Cardiac muscle cell (in vitro differentiated cells and primary cell): ENCODE measurements around the gene CHRNA3. TPM values are rescaled to one million over a fixed set of nuclear protein-coding genes. Genes with fewer than 3 reads are reported as not detected.

Source experiments
- DNase-seq, 2 donors: peaks; one replicate each; pipeline versions ENCODE4 v3.0.0 to v3.0.0-alpha.2; 2010 to 2017; ENCODE audit warnings: low read depth in 1 of 2, low spot score in 1 of 2
- H3K27ac ChIP-seq: fragments of 200-600 bp; sonication (generic); 2 replicates; pipeline ENCODE4 v1.5.1; 2016
- H3K27me3 ChIP-seq: fragments of 200-600 bp; sonication (generic); 2 replicates; pipeline ENCODE4 v1.6.0; 2016; ENCODE audit warnings: control low read depth
- H3K36me3 ChIP-seq: fragments of 200-600 bp; sonication (generic); 2 replicates; pipeline ENCODE4 v1.5.1; 2016; ENCODE audit warnings: control low read depth
- H3K4me1 ChIP-seq: fragments of 200-600 bp; sonication (generic); 2 replicates; pipeline ENCODE4 v1.8.1; 2017; ENCODE audit warnings: low read depth, mild to moderate bottlenecking, mixed run types
- H3K4me3 ChIP-seq: fragments of 200-600 bp; sonication (generic); 2 replicates; pipeline ENCODE4 v1.5.1; 2016; ENCODE audit warnings: mild to moderate bottlenecking
- H3K9me3 ChIP-seq: fragments of 200-600 bp; sonication (generic); 2 replicates; pipeline ENCODE4 v1.5.1; 2017; ENCODE audit warnings: low read depth, mild to moderate bottlenecking, control low read depth
- CTCF ChIP-seq: IDR thresholded peaks from 2 replicates; pipeline ENCODE4 v1.5.1; 2012; ENCODE audit warnings: low read depth, mild to moderate bottlenecking, low read length
- polyA plus RNA-seq: library from polyadenylated mRNA; unstranded; fragments of >200 nt; fragmentation: Nextera tagmentation; extraction: Ambion mirVana; gene quantifications from 2 replicates; pipeline ENCODE4 v1.2.1, GENCODE V29; 2016
- total RNA-seq: library from RNA; depleted of rRNA; stranded (reverse); fragments of >200 nt; gene quantifications from 2 replicates; pipeline ENCODE4 v1.2.3, GENCODE V29; 2016

The CHRNA3 gene
- total and polyA plus RNA-seq, 2 experiments from 2014 or later: 1.7 to 2.9 TPM

- no peak overlapping the region for H3K4me3 ChIP-seq
- TF ChIP-seq CTCF: no peak
- no peaks in the 10 kb centered on the region for H3K4me1 ChIP-seq
- no peaks in the 10 kb centered on the region for H3K36me3 ChIP-seq
- no peak for DNase-seq
- no peaks in the 10 kb centered on the region for H3K27me3 ChIP-seq
- H3K27ac ChIP-seq: no peak overlapping the region
- H3K9me3 ChIP-seq: no peaks in the 10 kb centered on the region
Measured at GRCh38 chr15:78604420-78604819, 16.4 kb downstream of the CHRNA3 start.

- H3K9me3 ChIP-seq: no peaks in the 10 kb centered on the region
- H3K36me3 ChIP-seq: no peaks in the 10 kb centered on the region
- no peaks in the 10 kb centered on the region for H3K4me1 ChIP-seq
- DNase-seq: no peak
- no peak overlapping the region for H3K4me3 ChIP-seq
- H3K27ac ChIP-seq: no peak overlapping the region
- no peaks in the 10 kb centered on the region for H3K27me3 ChIP-seq
- TF ChIP-seq CTCF: no peak
Measured at GRCh38 chr15:78603467-78603866, 17.3 kb downstream of the CHRNA3 start.

- TF ChIP-seq CTCF: no peak
- Histone ChIP-seq H3K9me3 (no peaks in the 10 kb centered on the region), H3K4me1 (no peaks in the 10 kb centered on the region)
Measured at GRCh38 chr15:78599189-78599588, 21.6 kb downstream of the CHRNA3 start.

GRCh38 chr15:78598348-78598747 lies 22.4 kb downstream of the CHRNA3 start:
- Histone ChIP-seq H3K36me3 (peaks cover 1% of the 10 kb centered on the region), H3K27me3 (no peaks in the 10 kb centered on the region), H3K27ac (no peak overlapping the region), H3K4me1 (no peaks in the 10 kb centered on the region), H3K4me3 (no peak overlapping the region), H3K9me3 (no peaks in the 10 kb centered on the region)
- TF ChIP-seq CTCF: no peak
- no peak for DNase-seq

More at GRCh38 chr15:78599189-78599588, 21.6 kb downstream of the CHRNA3 start:
- no peak overlapping the region for H3K4me3 ChIP-seq
- no peak overlapping the region for H3K27ac ChIP-seq
- H3K36me3 ChIP-seq: no peaks in the 10 kb centered on the region
- no peak for DNase-seq
- H3K27me3 ChIP-seq: no peaks in the 10 kb centered on the region

GRCh38 chr15:78597583-78597982 lies 23.2 kb downstream of the CHRNA3 start:
- no peak for TF ChIP-seq CTCF
- Histone ChIP-seq H3K4me3 (no peak overlapping the region), H3K9me3 (no peaks in the 10 kb centered on the region), H3K4me1 (no peaks in the 10 kb centered on the region), H3K27ac (no peak overlapping the region), H3K27me3 (no peaks in the 10 kb centered on the region), H3K36me3 (peaks cover 5% of the 10 kb centered on the region)
- DNase-seq: no peak

- no peak overlapping the region for H3K4me3 ChIP-seq
Measured at GRCh38 chr15:78574944-78575343, 45.9 kb downstream of the CHRNA3 start.

More at GRCh38 chr15:78574944-78575343, 45.9 kb downstream of the CHRNA3 start:
- H3K27me3 ChIP-seq: no peaks in the 10 kb centered on the region
- no peak for TF ChIP-seq CTCF
- no peak for DNase-seq
- H3K36me3 ChIP-seq: no peaks in the 10 kb centered on the region
- H3K27ac ChIP-seq: no peak overlapping the region
- H3K9me3 ChIP-seq: no peaks in the 10 kb centered on the region
- H3K4me1 ChIP-seq: peaks cover 12% of the 10 kb centered on the region
